DMS 273 (cell line): Measurements from ENCODE around the gene C11orf16.
A peak's percentile ranks its signal among the peaks of the same experiment; 100 is the strongest.
"Not testable (repeated sequence)": the region's sequence is repeated elsewhere in the genome, so short reads cannot be mapped to it uniquely, and the experiment has no call there.

Experiments
- DNase-seq: peaks from one replicate; lab custom pipeline; 2025; ENCODE audit not compliant: unreplicated experiment; lab: John Stamatoyannopoulos, UW

C11orf16 gene

DNA sequence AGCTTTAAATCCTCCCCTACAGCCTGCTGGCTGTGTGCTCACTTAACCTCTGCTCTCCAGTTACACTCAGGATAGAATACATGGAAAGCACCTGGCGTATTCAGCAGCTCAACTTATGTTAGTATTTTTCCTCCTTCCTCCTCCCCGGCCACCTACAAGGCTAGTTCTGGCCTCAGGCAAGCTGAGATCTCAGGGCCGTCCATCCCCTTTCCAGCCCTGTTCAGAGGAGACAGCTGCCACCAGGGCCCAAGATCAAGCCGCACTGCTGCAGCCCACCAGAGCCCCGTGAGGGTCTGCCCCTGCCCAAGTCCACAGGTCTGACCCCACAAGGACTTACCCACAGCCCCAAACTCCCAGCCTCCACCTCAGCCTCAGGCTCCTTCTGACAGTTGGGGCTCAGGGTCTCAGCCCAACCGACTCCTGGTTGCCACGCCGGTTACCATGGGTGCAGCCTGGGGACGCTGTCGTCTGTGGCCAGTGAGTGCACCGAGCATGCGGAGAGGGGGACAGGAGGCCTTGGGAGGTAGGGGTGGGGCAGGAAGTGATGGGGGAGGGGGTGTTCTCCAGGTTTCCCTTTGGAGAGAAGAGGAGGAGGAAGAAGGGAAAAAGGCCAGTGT is at the start of gene C11orf16:
Gene C11orf16, minus strand, starts transcription at position 384 of the 617 bp plus-strand sequence. CDS start 639 bp downstream, outside the sequence.
- DNase-seq, result no peak

GRCh38 chr11:8980485-8980884 is 47.7 kb upstream of the C11orf16 start:
- DNase-seq, result no peak

GRCh38 chr11:8979365-8979764 is 46.6 kb upstream of the C11orf16 start:
- not testable (repeated sequence) for DNase-seq

DNA sequence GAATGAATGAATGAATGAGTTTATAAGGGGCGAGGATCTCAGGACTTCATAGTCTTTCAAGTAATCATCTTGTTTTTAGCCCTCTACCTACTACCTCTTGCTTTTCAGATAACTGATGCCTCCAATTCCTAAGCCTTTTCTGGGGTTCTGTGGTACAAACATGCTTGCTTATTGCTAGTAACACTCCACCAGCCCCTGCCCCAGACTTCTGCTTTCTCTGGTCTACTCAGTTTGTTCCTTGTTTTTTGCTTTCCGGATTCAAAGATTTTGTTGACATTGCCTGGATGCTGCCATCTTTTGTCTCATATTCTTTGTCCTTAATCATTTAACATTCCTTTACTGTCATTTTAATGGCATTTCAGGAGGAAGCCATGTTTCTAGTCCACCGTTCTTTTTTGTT is 40.4 kb upstream of the C11orf16 start:
- no peak for DNase-seq

GRCh38 chr11:8971924-8972316 is 39.2 kb upstream of the C11orf16 start:
- DNase-seq, result no peak

GRCh38 chr11:8971196-8971923 is 38.6 kb upstream of the C11orf16 start:
- DNase-seq, result no peak

GRCh38 chr11:8967184-8967583 is 34.4 kb upstream of the C11orf16 start:
- DNase-seq, result no peak

DNA sequence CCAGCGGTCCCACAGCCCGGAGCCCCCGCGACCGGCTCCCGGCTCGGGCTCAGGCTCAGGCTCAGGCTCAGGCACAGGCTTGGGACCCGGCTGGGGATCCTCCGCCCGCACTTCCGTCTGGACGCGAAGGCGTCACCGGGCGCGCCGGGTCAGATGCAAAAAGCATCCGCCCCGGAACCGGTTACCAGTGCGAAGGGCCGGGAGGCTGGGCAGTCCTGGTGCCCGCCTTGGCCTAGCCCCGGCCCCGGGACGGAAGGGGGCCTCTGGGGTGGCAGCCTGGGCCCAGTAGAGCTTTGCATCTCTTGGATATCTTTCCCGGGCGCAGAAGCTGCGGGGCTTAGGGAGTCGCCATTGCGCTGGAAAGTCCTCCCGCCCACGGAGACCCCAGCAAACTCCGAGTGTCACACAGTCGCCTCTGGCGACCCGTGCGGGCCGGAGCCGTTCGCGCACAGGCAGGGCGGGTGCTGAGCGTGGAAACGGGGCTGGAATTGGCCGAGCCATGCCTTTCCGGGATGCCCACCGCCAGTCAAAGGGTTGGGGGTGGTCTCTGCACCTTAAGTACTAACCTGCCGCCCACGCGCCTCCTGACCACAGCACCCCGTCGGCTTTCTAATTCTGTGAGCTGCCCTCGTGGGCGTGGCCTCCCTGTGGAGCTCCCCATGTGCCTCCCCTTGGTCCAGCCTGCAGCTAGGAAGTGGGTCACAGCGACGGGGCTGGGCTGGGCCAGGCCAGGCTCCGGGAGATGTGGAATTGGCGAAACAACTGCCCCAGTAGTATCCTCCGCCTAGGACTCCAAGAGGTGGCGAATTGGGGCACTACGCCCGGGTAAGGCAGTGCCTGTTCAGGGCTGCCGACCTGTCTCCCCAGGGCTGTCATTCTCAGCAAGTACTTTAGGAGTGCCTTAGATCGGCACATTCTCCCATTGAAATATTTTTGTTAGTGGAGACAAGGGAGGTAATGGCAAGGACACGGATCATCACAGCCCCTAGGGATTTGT is 31.9 kb upstream of the C11orf16 start, which contains the start of gene TMEM9B:
Gene TMEM9B, minus strand, starts transcription at position 119 of the 997 bp plus-strand sequence. CDS start 129 bp downstream, outside the sequence.
- peak; percentile 91 for DNase-seq

DNA sequence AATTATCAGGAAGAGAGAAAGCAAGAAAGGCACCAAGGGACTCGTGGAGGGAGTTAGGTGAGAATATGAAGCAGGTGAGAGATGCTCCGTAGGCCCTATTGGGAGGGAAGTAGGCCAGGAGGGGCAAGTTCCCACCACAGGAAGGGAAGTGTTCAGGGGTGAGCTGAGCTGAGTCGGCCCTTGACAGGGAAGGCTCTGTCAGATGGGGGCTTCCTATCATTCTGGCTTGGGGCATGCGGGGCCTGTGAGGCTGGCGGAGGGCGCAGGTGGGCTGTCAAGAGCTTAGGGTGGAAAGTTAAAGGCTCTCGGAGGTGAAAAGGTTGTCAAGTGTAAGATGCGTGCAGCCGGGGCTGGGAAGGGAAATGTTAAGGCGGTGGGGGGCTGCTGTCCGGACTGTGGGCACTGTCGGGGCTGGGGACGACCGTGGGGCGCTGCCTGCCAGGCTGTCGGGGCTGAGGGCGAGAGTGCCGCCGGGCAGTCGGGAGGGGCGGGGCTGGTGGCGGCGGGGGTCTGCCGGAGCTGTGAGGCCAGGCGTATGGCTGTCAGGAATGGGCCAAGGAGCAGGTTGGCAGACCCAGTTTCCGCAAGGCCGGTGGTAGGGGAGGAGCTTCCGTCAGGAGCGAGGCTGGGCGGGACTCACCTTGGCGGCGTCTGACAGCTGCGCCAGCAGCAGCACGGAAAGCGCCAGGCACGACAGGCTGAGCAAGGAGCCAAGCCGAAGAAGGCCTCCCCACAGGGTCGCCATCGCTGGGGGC is 31.0 kb upstream of the C11orf16 start:
- DNase-seq, result peak; percentile 87

DNA sequence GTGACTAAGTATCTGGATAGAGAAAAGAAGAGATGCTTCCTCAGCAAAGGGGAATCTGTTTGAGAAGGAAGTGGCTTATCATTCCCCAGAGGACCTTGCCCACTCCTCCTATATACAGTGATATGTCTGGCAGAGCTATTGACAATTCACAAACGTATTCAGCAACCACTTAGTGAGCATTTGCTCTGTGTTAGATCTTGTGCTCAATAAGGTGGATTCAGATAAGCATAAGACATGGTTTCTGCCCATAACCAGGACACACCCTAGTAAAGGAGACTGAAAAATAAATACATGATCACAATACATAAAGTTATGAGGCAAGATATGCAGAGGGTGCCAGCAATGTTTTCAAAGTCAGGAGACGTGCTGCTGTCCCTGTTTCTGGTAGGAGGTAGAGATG is 30.1 kb upstream of the C11orf16 start:
- DNase-seq, result no peak

GRCh38 chr11:8961401-8961800 is 28.7 kb upstream of the C11orf16 start:
- no peak for DNase-seq

DNA sequence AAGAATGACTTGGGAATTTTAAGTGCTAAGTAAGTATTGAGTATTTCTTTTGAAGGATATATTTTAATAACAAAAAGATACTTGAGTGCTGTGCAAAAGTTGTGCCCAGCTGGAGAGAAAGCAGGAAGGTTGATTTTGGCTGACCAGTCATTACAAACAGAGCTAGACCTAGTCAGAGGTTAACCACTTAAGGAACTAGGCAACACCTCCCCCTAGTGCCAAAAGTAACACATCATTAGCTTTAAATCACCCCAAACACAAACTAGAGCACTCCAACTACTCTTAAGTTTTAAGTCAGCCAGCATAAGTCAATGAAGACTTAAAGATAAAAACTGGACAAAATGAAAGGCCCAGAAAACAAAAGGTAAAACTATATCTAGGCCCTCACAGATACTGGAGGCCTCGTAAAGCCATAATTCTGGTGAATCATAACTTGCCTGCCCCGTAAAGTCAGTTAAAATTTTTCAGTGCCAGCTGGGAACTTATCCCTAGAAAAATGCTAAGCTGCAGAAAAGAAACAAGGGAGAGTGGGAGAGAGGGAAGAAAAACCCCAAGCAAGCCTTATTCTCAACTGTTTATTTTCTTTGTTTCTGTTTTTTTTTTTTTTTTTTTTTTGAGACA is 26.9 kb upstream of the C11orf16 start:
- DNase-seq, result peak; percentile 71

- DNase-seq, result no peak
These were observed 24.1 kb upstream of the C11orf16 start for GRCh38 chr11:8956860-8957259.

DNA sequence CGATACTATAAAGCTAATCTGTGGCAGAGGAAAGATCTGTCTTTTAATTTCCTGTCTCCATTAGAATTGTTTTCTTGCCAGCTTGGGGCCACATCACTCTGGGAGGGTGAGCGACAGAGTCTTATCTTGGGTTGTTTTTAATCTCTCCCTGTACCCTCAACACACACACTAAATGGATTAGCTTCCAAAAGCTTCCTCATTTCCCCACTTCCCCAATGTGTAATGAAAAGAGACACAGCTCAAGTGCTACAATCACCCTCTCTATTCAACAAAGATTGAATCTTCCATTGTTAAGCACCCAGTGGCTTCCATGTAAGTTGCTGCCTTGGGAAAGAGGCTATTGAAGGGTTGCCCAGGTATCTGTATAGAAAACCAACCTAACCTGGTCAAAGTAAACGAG is 16.1 kb upstream of the C11orf16 start:
- no peak for DNase-seq

GRCh38 chr11:8947230-8947943 is 14.6 kb upstream of the C11orf16 start:
- no peak for DNase-seq

GRCh38 chr11:8942518-8943066 is 9.8 kb upstream of the C11orf16 start, which contains the start of gene ASCL3:
Gene ASCL3, minus strand, starts transcription at chr11:8943016. Its CDS starts 4,855 bp downstream, at chr11:8938161.
- no peak for DNase-seq

GRCh38 chr11:8941341-8942103 is 8.8 kb upstream of the C11orf16 start:
- DNase-seq, result no peak

DNA sequence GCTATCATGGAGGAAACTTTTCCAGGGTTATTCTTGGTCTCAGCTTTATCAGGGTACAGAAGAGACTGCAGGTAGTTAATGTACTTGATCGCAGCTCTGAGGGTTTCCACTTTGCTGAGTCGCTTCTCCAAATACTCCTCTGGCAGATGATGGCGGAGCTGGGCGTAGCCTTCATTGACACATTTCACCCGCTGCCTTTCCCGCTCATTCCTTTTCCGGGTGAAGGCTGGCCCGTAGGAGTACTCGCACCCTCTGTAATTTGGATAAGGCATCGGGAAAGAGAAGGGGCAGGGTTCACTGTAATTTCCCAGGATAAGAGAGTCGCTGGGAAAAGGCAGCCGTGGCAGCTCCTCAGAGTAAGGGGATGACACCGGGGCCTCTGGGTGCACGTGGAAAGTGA is 4.9 kb upstream of the C11orf16 start:
- no peak for DNase-seq
